Stomach smooth muscle (tissue), 2 donors: Measurements from ENCODE around the gene RHOH.

Experiments
- H3K27ac ChIP-seq: one replicate; pipeline ENCODE4 v1.7.0; 2013; ENCODE audit warnings: mild to moderate bottlenecking, low read length, inconsistent platforms
- H3K27me3 ChIP-seq, 2 donors: one replicate each; pipeline ENCODE4 v1.7.0; 2013; ENCODE audit warnings: low read length in 2 of 2; ENCODE audit not compliant: insufficient read depth in 2 of 2, control insufficient read depth in 1 of 2
- H3K36me3 ChIP-seq, 2 donors: one replicate each; pipeline ENCODE4 v1.7.0; 2013; ENCODE audit warnings: low read length in 2 of 2; ENCODE audit not compliant: control insufficient read depth in 2 of 2, insufficient read depth in 2 of 2
- H3K4me1 ChIP-seq: one replicate; pipeline ENCODE4 v1.7.0; 2013; ENCODE audit warnings: low read length; ENCODE audit not compliant: control insufficient read depth, insufficient read depth
- H3K4me3 ChIP-seq, 2 donors: one replicate each; pipeline ENCODE4 v1.7.0; 2013; ENCODE audit warnings: low read length in 2 of 2
- H3K9ac ChIP-seq, 2 donors: one replicate each; pipeline ENCODE4 v1.7.0; 2013; ENCODE audit warnings: low read length in 2 of 2, mild to moderate bottlenecking in 1 of 2
- H3K9me3 ChIP-seq, 2 donors: one replicate each; pipeline ENCODE4 v1.7.0; 2013; ENCODE audit warnings: low read length in 2 of 2; ENCODE audit not compliant: control insufficient read depth in 2 of 2
- donor health status: healthy.
- donor health status: Pancreatic carcinoma.

The RHOH gene

GRCh38 chr4:40206426-40206825, 9.6 kb downstream of the RHOH start:
- no peak overlapping the region for H3K4me3 ChIP-seq

GRCh38 chr4:40209401-40209800, 12.6 kb downstream of the RHOH start:
- Histone ChIP-seq H3K4me1 (no peaks in the 10 kb centered on the region), H3K27me3 (no peaks in the 10 kb centered on the region), H3K4me3 (no peak overlapping the region), H3K9me3 (no peaks in the 10 kb centered on the region), H3K36me3 (no peaks in the 10 kb centered on the region), H3K27ac (no peak overlapping the region), H3K9ac (no peak overlapping the region)

More at GRCh38 chr4:40206426-40206825, 9.6 kb downstream of the RHOH start:
- no peaks in the 10 kb centered on the region for H3K36me3 ChIP-seq
- no peaks in the 10 kb centered on the region for H3K27me3 ChIP-seq
- no peaks in the 10 kb centered on the region for H3K9me3 ChIP-seq
- H3K9ac ChIP-seq, result no peak overlapping the region
- no peak overlapping the region for H3K27ac ChIP-seq
- no peaks in the 10 kb centered on the region for H3K4me1 ChIP-seq

GRCh38 chr4:40210776-40211175, 13.9 kb downstream of the RHOH start:
- H3K9ac ChIP-seq, result no peak overlapping the region
- no peaks in the 10 kb centered on the region for H3K9me3 ChIP-seq
- no peaks in the 10 kb centered on the region for H3K27me3 ChIP-seq
- no peaks in the 10 kb centered on the region for H3K4me1 ChIP-seq
- no peak overlapping the region for H3K27ac ChIP-seq
- H3K4me3 ChIP-seq, result no peak overlapping the region
- H3K36me3 ChIP-seq, result no peaks in the 10 kb centered on the region

- no peaks in the 10 kb centered on the region for H3K4me1 ChIP-seq
- H3K4me3 ChIP-seq, result no peak overlapping the region
- H3K27me3 ChIP-seq, result no peaks in the 10 kb centered on the region
- H3K9me3 ChIP-seq, result no peaks in the 10 kb centered on the region
- no peaks in the 10 kb centered on the region for H3K36me3 ChIP-seq
- no peak overlapping the region for H3K9ac ChIP-seq
- H3K27ac ChIP-seq, result no peak overlapping the region
Measured at GRCh38 chr4:40211224-40212185, 14.7 kb downstream of the RHOH start.

- Histone ChIP-seq H3K27ac (no peak overlapping the region), H3K4me1 (no peaks in the 10 kb centered on the region)
Measured at GRCh38 chr4:40212674-40213527, 16.1 kb downstream of the RHOH start.

GRCh38 chr4:40214038-40214437, 17.2 kb downstream of the RHOH start:
- H3K9me3 ChIP-seq, result no peaks in the 10 kb centered on the region
- H3K27ac ChIP-seq, result no peak overlapping the region
- no peaks in the 10 kb centered on the region for H3K4me1 ChIP-seq
- no peaks in the 10 kb centered on the region for H3K36me3 ChIP-seq
- H3K4me3 ChIP-seq, result no peak overlapping the region
- no peak overlapping the region for H3K9ac ChIP-seq
- H3K27me3 ChIP-seq, result no peaks in the 10 kb centered on the region

More at GRCh38 chr4:40212674-40213527, 16.1 kb downstream of the RHOH start:
- no peak overlapping the region for H3K4me3 ChIP-seq
- H3K9me3 ChIP-seq, result no peaks in the 10 kb centered on the region
- no peak overlapping the region for H3K9ac ChIP-seq
- no peaks in the 10 kb centered on the region for H3K36me3 ChIP-seq
- no peaks in the 10 kb centered on the region for H3K27me3 ChIP-seq

- Histone ChIP-seq H3K9me3 (no peaks in the 10 kb centered on the region), H3K4me1 (no peaks in the 10 kb centered on the region), H3K36me3 (no peaks in the 10 kb centered on the region), H3K4me3 (no peak overlapping the region), H3K9ac (no peak overlapping the region), H3K27ac (no peak overlapping the region), H3K27me3 (no peaks in the 10 kb centered on the region)
Measured at GRCh38 chr4:40214661-40215418, 18.0 kb downstream of the RHOH start.

- Histone ChIP-seq H3K36me3 (no peaks in the 10 kb centered on the region), H3K27ac (no peak overlapping the region), H3K4me1 (no peaks in the 10 kb centered on the region)
Measured at GRCh38 chr4:40216622-40217366, 20.0 kb downstream of the RHOH start.

GRCh38 chr4:40221744-40222143, 24.9 kb downstream of the RHOH start:
- no peak overlapping the region for H3K9ac ChIP-seq
- H3K9me3 ChIP-seq, result no peaks in the 10 kb centered on the region

More at GRCh38 chr4:40216622-40217366, 20.0 kb downstream of the RHOH start:
- Histone ChIP-seq H3K9ac (no peak overlapping the region), H3K4me3 (no peak overlapping the region), H3K9me3 (no peaks in the 10 kb centered on the region), H3K27me3 (no peaks in the 10 kb centered on the region)

GRCh38 chr4:40223343-40223742, 26.5 kb downstream of the RHOH start:
- Histone ChIP-seq H3K27me3 (no peaks in the 10 kb centered on the region), H3K4me3 (no peak overlapping the region), H3K4me1 (no peaks in the 10 kb centered on the region), H3K9ac (no peak overlapping the region), H3K36me3 (no peaks in the 10 kb centered on the region), H3K27ac (no peak overlapping the region), H3K9me3 (no peaks in the 10 kb centered on the region)

More at GRCh38 chr4:40221744-40222143, 24.9 kb downstream of the RHOH start:
- Histone ChIP-seq H3K4me3 (no peak overlapping the region), H3K36me3 (no peaks in the 10 kb centered on the region), H3K4me1 (no peaks in the 10 kb centered on the region), H3K27me3 (no peaks in the 10 kb centered on the region), H3K27ac (no peak overlapping the region)
